HUES48 (cell line): ENCODE results near the gene NEK7.
"Not testable (repeated sequence)": the region's sequence is repeated elsewhere in the genome, so short reads cannot be mapped to it uniquely, and the experiment has no call there.

Experiments
- H3K27ac ChIP-seq: one replicate; pipeline ENCODE4 v1.7.0; 2013; ENCODE audit warnings: low read depth, low read length, inconsistent platforms
- H3K27me3 ChIP-seq: 2 replicates; pipeline ENCODE4 v1.6.1; 2013; ENCODE audit warnings: mild to moderate bottlenecking, low read length; ENCODE audit not compliant: control insufficient read depth, insufficient read depth
- H3K36me3 ChIP-seq: 2 replicates; pipeline ENCODE4 v1.6.1; 2013; ENCODE audit warnings: low read length; ENCODE audit not compliant: control insufficient read depth, insufficient read depth
- H3K4me1 ChIP-seq: 2 replicates; pipeline ENCODE4 v1.6.1; 2013; ENCODE audit warnings: mild to moderate bottlenecking, low read length; ENCODE audit not compliant: control insufficient read depth, insufficient read depth
- H3K4me3 ChIP-seq: 2 replicates; pipeline ENCODE4 v1.5.1; 2013; ENCODE audit warnings: mild to moderate bottlenecking, low read depth, low read length
- H3K9ac ChIP-seq: 2 replicates; pipeline ENCODE4 v1.6.1; 2013; ENCODE audit warnings: mild to moderate bottlenecking, low read depth, low read length, moderate library complexity
- H3K9me3 ChIP-seq: 2 replicates; pipeline ENCODE4 v1.6.1; 2013; ENCODE audit warnings: low read length; ENCODE audit not compliant: control insufficient read depth, insufficient read depth

The NEK7 gene

DNA sequence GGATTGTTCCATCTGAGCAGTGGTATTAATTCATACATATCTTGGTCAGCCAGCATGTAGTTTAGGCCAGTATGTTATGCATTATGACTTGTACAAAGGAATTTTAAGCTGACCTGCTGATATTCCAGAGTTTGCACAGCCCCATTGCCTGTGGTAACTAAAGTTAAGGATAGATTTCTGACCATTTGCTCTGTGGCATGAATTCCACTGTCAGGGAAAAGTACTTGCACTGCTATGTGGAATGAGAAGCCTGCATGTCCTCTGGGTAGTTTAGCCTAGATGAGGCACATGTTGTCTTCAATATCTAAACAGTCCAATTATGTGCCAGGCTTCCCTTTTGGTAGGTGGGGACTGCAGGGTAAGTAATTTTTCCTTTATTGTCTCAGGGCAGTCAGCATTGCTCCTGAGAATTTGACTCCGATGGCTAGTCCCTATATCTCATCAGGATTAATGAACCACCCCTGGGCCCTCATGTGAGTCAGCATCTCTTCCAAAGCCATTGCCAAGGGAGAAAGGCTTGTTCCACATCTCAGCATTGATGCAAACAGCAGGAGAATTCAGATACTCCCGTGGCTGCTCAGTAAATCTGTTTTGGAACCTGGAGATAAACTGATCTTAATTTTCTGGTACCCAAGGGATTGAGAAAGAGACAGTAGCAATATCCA is 30.2 kb downstream of the NEK7 start:
- no peaks in the 10 kb centered on the region for H3K27me3 ChIP-seq
- H3K9me3 ChIP-seq, result no peaks in the 10 kb centered on the region
- H3K4me1 ChIP-seq, result peaks cover 4% of the 10 kb centered on the region; the same call in 1 of the 2 replicates
- no peak overlapping the region for H3K27ac ChIP-seq
- no peak overlapping the region for H3K9ac ChIP-seq
- no peak overlapping the region for H3K4me3 ChIP-seq
- H3K36me3 ChIP-seq, result no peaks in the 10 kb centered on the region

DNA sequence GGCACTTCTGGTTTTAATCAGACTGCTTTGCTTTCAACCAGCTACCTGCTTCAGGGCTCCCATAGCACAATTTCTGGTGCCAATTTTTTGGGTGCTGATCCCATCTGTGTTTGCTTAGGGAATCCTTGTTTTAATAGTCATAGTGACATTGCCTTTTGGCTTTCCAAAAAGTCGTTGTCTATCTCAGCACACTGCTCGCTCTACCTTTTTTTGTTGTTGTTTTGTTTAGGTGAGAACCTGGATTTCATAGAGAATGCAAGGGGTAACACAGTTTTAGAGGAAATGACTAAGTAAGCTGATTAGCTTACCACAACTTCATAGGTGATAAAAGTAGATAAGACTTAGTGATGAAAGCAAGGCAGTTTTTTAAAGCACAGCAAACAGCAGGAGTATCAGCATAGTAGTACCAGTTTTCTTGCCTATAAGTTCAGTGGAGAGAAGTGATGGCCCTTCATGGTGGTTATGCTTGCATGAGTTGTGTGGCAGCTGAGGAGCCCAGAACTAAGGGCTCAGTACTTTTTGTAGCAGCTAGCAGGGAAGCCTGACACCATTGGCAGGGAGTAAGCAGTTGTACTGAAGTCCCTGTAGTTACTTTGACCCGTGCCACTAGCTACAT is 31.3 kb downstream of the NEK7 start:
- Histone ChIP-seq H3K9me3 (no peaks in the 10 kb centered on the region), H3K27ac (no peak overlapping the region), H3K4me3 (no peak overlapping the region)

DNA sequence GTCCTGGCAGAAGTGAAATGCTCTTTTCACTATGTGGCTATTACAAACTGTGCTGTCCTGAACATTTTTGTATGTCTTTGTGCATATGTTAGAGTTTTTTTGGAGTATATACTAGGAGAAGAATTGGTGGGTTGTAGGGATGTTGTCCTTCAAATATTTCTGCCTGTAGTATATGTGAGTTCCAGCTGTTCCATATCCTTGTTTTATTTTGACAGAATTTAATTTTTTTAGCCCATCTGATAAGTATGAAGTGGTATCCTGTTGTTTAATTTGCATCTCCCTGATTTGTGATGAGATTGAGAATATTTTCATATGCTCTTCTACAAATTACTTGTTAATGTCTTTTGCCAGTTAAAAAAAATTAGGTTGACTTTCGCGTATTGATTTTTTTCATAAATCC is 34.3 kb downstream of the NEK7 start:
- Histone ChIP-seq H3K27ac (no peak overlapping the region), H3K9ac (no peak overlapping the region), H3K36me3 (no peaks in the 10 kb centered on the region), H3K9me3 (no peaks in the 10 kb centered on the region), H3K4me1 (peaks cover 4% of the 10 kb centered on the region; the same call in 1 of the 2 replicates), H3K4me3 (no peak overlapping the region), H3K27me3 (no peaks in the 10 kb centered on the region)

More for the DNA sequence above, 31.3 kb downstream of the NEK7 start:
- peaks cover 4% of the 10 kb centered on the region; the same call in 1 of the 2 replicates for H3K4me1 ChIP-seq
- H3K9ac ChIP-seq, result no peak overlapping the region
- H3K27me3 ChIP-seq, result no peaks in the 10 kb centered on the region
- no peaks in the 10 kb centered on the region for H3K36me3 ChIP-seq

DNA sequence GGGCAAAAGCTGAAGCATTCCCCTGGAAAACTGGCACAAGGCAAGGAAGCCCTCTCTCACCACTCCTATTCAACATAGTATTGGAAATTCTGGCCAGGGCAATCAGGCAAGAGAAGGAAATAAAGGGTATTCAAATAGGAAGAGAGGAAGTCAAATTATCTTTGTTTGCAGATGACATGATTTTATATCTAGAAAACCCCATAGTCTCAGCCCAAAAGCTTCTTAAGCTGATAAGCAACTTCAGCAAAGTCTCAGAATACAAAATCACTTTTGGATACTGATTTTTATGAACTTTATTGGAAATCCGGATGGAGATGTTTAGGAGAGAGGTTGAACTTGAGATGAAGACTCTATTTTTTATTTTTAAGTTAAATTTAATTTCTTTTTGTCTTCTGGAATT is 37.1 kb downstream of the NEK7 start:
- not testable (repeated sequence) for H3K4me3 ChIP-seq, H3K27ac ChIP-seq, H3K27me3 ChIP-seq, H3K4me1 ChIP-seq, H3K36me3 ChIP-seq, H3K9ac ChIP-seq, H3K9me3 ChIP-seq

DNA sequence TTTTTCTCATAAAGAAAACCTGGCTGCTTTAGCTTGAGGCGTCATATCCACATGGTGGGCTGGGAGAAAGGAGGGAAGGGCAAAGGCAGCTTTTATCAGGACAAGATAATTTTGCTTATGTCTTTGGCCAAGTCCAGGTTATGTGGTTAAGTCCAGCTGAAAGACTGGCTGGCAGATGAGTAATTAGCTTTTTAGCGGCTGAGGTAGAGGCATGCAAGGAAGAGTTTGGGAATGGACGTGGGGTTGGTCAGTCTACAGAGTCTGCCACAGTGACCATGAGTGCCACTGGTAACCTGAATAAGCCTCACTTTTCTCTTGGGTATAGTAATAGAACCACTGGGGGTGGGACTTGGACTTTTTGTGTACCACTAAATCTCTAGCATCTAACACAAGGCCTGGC is 39.8 kb downstream of the NEK7 start:
- H3K9me3 ChIP-seq, result no peaks in the 10 kb centered on the region
- H3K4me3 ChIP-seq, result no peak overlapping the region
- H3K9ac ChIP-seq, result no peak overlapping the region
- no peaks in the 10 kb centered on the region for H3K36me3 ChIP-seq
- H3K27ac ChIP-seq, result no peak overlapping the region
- no peaks in the 10 kb centered on the region for H3K4me1 ChIP-seq
- no peaks in the 10 kb centered on the region for H3K27me3 ChIP-seq

DNA sequence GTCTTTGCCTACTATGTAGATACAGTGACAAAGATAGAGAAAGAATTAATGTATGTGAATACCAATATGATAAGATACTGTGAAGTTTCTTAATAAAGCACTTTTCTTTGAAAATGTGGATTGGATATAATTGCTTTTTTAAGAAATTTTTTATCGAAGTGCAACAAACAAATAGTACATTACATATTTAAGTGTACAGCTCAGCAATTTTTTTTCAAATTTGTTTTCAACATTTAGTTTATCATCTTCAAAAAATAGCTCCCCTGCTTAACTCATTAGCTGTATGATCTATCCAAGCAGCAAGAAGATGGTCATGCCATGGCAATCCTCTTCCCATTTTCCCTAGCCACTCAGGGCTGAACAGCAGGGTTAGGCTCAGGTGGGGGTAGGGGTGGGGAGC is 40.5 kb downstream of the NEK7 start:
- Histone ChIP-seq H3K4me1 (no peaks in the 10 kb centered on the region), H3K27ac (no peak overlapping the region), H3K27me3 (no peaks in the 10 kb centered on the region), H3K36me3 (no peaks in the 10 kb centered on the region), H3K4me3 (no peak overlapping the region), H3K9me3 (no peaks in the 10 kb centered on the region), H3K9ac (no peak overlapping the region)

DNA sequence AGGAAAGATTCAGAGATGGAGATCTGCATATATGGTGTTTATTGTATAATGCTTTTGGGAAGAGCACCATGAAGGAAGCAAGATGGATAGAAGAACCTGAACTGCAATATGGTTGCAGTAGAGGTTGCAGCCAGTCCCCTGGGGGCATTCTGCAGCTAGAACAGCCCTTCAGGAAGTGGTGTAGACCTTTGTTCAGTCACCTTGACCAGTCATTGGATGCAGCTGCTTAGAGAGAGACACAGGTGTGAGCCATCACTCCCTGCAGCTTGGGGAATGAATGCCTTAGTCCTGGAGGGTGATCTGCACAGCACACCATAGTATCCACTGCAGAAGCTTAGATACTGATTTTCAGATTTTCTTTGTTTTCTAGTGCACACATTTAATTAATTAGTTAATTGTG is 42.3 kb downstream of the NEK7 start:
- Histone ChIP-seq H3K4me1 (no peaks in the 10 kb centered on the region), H3K9ac (no peak overlapping the region), H3K36me3 (no peaks in the 10 kb centered on the region), H3K27me3 (no peaks in the 10 kb centered on the region), H3K27ac (no peak overlapping the region), H3K9me3 (no peaks in the 10 kb centered on the region), H3K4me3 (no peak overlapping the region)

DNA sequence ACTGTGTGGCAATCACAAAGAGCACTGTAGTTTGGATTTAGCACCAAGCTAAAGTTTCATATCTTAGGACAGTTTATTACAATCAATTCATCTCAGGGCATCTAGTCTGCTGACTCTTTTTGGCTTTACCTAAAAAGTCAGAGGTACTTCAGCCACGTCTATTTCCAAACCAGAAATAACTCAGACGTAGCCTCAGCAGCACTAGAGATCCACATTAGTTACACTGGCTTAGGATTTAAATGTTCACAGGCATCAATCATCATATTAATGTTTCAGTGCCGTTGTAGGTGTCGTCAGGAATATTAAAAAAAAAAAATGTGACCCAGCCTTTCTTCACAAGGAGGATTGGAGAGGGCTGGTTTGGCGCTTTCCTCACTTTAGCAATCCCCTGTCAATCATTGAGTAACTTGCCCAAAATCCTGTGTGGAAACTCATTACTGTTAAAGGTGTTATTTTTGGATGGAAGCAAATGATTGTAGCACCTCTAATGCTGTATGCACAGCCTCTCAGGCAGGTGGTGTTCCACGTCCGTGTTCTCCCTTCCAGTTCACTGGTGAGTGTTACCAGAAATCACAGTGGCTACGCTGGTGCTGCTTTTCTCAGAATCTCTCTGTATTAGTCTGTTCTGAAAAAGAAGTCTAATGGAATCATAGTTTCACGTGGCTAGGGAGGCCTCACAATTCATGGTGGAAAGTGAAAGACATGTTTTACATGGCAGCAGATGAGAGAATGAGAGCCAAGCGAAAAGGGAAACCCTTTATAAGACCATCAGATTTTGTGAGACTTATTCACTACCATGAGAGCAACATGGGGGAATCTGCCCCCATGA is 45.4 kb downstream of the NEK7 start:
- Histone ChIP-seq H3K9ac (no peak overlapping the region), H3K27ac (no peak overlapping the region), H3K4me1 (no peaks in the 10 kb centered on the region), H3K36me3 (no peaks in the 10 kb centered on the region), H3K27me3 (no peaks in the 10 kb centered on the region), H3K9me3 (no peaks in the 10 kb centered on the region), H3K4me3 (no peak overlapping the region)

DNA sequence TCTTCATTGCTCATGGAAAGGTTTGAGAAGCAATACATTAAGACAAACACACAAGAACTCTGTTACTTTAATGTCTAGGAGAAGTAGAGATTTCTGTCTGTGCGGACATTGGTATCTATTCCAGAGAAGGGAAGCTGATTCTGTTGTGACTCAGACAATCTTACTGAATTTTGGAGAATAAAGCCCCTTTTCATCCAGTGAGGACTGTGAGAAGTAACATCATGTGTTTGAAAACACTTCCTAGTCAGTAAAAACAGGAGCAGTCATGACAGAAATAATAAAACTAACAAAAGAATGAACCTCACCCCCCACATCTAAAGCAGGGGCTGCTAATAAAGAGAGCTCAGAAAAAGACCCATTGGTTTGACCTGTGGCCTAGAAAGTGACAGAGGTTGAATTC is 46.6 kb downstream of the NEK7 start:
- Histone ChIP-seq H3K27me3 (no peaks in the 10 kb centered on the region), H3K9ac (no peak overlapping the region), H3K4me1 (no peaks in the 10 kb centered on the region), H3K4me3 (no peak overlapping the region), H3K27ac (no peak overlapping the region), H3K36me3 (no peaks in the 10 kb centered on the region), H3K9me3 (no peaks in the 10 kb centered on the region)

DNA sequence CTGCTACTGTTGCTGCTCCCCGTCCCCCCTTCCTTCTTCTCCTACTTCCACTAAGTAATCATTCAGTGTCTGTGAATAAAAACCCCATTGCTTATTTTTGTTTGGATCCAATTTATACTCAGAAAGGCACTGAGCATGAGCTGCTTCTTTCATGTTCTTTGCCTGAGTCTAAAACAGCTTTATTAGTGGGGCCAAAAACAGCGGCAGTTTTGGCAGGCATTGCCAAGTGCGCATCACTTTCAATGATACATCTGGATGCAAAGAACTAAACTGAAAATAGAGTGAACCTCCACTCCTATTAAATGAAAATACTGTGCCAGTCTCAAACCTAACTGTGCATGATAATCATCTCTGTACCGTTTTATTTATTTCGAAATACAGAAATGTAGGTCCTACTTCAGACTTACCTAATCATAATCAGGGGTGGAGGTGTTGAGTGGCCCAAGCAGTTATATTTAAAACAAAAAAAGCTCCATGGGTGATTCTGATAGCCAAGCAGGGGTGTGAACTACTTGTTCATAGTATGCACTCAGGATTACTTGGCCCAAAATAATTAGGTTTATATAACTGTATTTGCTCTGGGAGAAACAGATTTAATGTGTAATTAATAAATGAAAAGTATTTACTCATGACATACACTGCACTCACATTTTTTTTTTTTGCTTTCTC is 48.4 kb downstream of the NEK7 start:
- H3K9me3 ChIP-seq, result no peaks in the 10 kb centered on the region
- no peak overlapping the region for H3K27ac ChIP-seq
- no peak overlapping the region for H3K9ac ChIP-seq
- H3K4me3 ChIP-seq, result no peak overlapping the region
- H3K27me3 ChIP-seq, result no peaks in the 10 kb centered on the region
- H3K36me3 ChIP-seq, result no peaks in the 10 kb centered on the region
- H3K4me1 ChIP-seq, result no peaks in the 10 kb centered on the region

DNA sequence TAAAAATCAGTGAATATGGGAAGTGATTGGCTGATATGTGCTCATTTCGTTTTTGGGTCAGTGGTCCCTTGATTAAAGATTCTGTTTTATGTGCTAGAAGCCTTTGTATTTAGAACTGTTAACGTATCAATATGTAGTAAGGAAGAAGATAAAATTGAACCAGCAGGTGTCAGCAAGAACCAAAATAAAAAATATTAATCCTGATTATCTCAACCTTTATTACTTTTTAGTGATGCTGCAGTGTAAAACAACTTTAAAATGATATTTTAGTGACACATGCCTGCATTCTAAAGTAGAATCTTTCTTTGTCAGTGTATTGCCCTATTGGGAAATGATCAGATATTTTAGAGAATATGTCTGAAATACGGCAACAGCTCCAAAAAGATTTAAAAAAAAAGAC is 49.5 kb downstream of the NEK7 start:
- H3K9me3 ChIP-seq, result no peaks in the 10 kb centered on the region
- H3K36me3 ChIP-seq, result no peaks in the 10 kb centered on the region
- no peaks in the 10 kb centered on the region for H3K4me1 ChIP-seq

More for the DNA sequence above, 49.5 kb downstream of the NEK7 start:
- no peaks in the 10 kb centered on the region for H3K27me3 ChIP-seq
- H3K27ac ChIP-seq, result no peak overlapping the region
- H3K4me3 ChIP-seq, result no peak overlapping the region
- H3K9ac ChIP-seq, result no peak overlapping the region
